Smooth muscle cell of the umbilical artery (primary cell): Measurements from ENCODE around the gene RBFOX2. TPM values are rescaled to one million over a fixed set of nuclear protein-coding genes. Genes with fewer than 3 reads are reported as not detected.

Experiments
- total RNA-seq: library from RNA; depleted of rRNA; stranded (reverse); fragments of >200 nt; gene quantifications from 2 replicates; pipeline ENCODE4 v1.2.3, GENCODE V29; 2014

RBFOX2 gene
- 116 and 175 TPM in 2 replicates for total RNA-seq

GRCh38 chr22:36028646-36029405 is at the start of gene RBFOX2:
Gene RBFOX2, minus strand, starts transcription at chr22:36028824. Its CDS starts 399 bp downstream, at chr22:36028425.

GRCh38 chr22:35717572-35717971 is 311.1 kb downstream of the RBFOX2 start, which contains the start of gene APOL5:
Gene APOL5, plus strand, starts transcription at chr22:35717872. Its CDS starts 0 bp downstream, at chr22:35717872.

Other genes with a start within 250 kb of the RBFOX2 start
- 6.5 and 9.7 TPM in 2 replicates for gene APOL3, start 131.9 kb upstream of the RBFOX2 start, total RNA-seq
- gene APOL4, start 173.0 kb upstream of the RBFOX2 start, total RNA-seq = under 0.01 TPM in 1 of 2 replicates, not detected in the other
- 38.9 and 44.8 TPM in 2 replicates for gene APOL2, start 210.7 kb upstream of the RBFOX2 start, total RNA-seq
- gene APOL1, start 224.3 kb upstream of the RBFOX2 start, total RNA-seq = 14.6 and 29.1 TPM in 2 replicates